Heart left ventricle (tissue), 13 donors: ENCODE measurements around the gene S100A11.

Experiments used
- CTCF ChIP-seq, 12 donors: fragments of 200-600 bp; sonication (generic) in 4 of 12; IDR thresholded peaks; one replicate each; pipeline versions ENCODE4 v1.5.0 to v1.8.0; 2018 to 2022; ENCODE audit warnings: antibody characterized with exemption in 12 of 12, mild to moderate bottlenecking in 5 of 12
- POLR2A ChIP-seq, 2 donors: fragments of 450-650 bp; IDR thresholded peaks; one replicate each; pipeline ENCODE4 v1.6.1; 2017; ENCODE audit warnings: antibody characterized with exemption in 2 of 2, mild to moderate bottlenecking in 2 of 2, moderate library complexity in 2 of 2
- donor health status: ischemic (EF 13 %, LVEDD 7.1; RV severe dilation, severe dysfunction).
- donor health status: DM: no; HTN: yes; CAD: no.
- donor health status: DM: no; HTN: no; CAD: no.
- donor health status: ischemic (EF 25% LVEDD 6.9; RV normal size, moderate dysfunction).
- donor health status: ischemic (EF 25% LVEDD 5.7; RV mildly dilated, moderate dysfunction).
- donor health status: ischemic (EF 35%, LVEDD 5.7; RV mildly dilated, moderate dysfunction).
- donor health status: nonischemic (EF 11% LVEDD 7.7; RV severe dilation, severe dysfunction).
- donor health status: DM: yes; HTN: yes; CAD: no.
- donor health status: PGD.
- donor health status: ischemic (EF 29% LVEDD 5.4; RV normal size, mild dysfunction).
- donor health status: nonischemic (EF 23%, LVEDD 6.1; RV moderate dilation, normal function).

GRCh38 chr1:152067150-152067549 lies 30.3 kb upstream of the S100A11 start:
- TF ChIP-seq CTCF (IDR thresholded peaks at IDR 0.05) (no peak), POLR2A (IDR thresholded peaks at IDR 0.05) (no peak)
